HUES48 (cell line): ENCODE results near the gene AURKA.
A peak's percentile ranks its signal among the peaks of the same experiment; 100 is the strongest.
"Not testable (repeated sequence)": the region's sequence is repeated elsewhere in the genome, so short reads cannot be mapped to it uniquely, and the experiment has no call there.

Experiments
- H3K27ac ChIP-seq: one replicate; pipeline ENCODE4 v1.7.0; 2013; ENCODE audit warnings: low read depth, low read length, inconsistent platforms
- H3K27me3 ChIP-seq: 2 replicates; pipeline ENCODE4 v1.6.1; 2013; ENCODE audit warnings: mild to moderate bottlenecking, low read length; ENCODE audit not compliant: control insufficient read depth, insufficient read depth
- H3K36me3 ChIP-seq: 2 replicates; pipeline ENCODE4 v1.6.1; 2013; ENCODE audit warnings: low read length; ENCODE audit not compliant: control insufficient read depth, insufficient read depth
- H3K4me1 ChIP-seq: 2 replicates; pipeline ENCODE4 v1.6.1; 2013; ENCODE audit warnings: mild to moderate bottlenecking, low read length; ENCODE audit not compliant: control insufficient read depth, insufficient read depth
- H3K4me3 ChIP-seq: 2 replicates; pipeline ENCODE4 v1.5.1; 2013; ENCODE audit warnings: mild to moderate bottlenecking, low read depth, low read length
- H3K9ac ChIP-seq: 2 replicates; pipeline ENCODE4 v1.6.1; 2013; ENCODE audit warnings: mild to moderate bottlenecking, low read depth, low read length, moderate library complexity
- H3K9me3 ChIP-seq: 2 replicates; pipeline ENCODE4 v1.6.1; 2013; ENCODE audit warnings: low read length; ENCODE audit not compliant: control insufficient read depth, insufficient read depth

Gene AURKA

DNA sequence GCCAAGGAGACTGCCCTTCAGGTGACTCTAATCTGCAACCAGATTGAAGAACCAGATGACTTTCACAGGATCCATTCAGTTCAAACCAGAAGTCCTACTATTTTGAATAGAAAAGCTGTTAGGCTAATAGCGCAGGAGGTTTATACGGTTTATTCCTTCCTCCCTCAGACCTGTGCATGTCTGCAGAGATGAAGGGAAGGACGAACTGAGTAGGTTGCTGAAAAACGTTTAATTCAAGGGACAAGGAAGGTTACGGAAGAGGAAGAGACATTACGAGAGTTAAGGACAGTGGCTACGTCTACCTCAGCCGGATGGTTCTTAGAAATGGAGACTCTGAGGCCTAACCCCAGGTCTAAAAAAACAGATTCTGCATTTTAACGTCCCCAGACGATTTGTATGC, 978 bp downstream of the AURKA start:
- H3K4me1 ChIP-seq = peaks cover 10% of the 10 kb centered on the region
- H3K4me3 ChIP-seq = peak overlapping the region; percentile 87
- peaks cover 59% of the 10 kb centered on the region for H3K36me3 ChIP-seq
- H3K9ac ChIP-seq = peak overlapping the region; percentile 82
- no peak overlapping the region for H3K27ac ChIP-seq
- no peaks in the 10 kb centered on the region for H3K9me3 ChIP-seq
- H3K27me3 ChIP-seq = no peaks in the 10 kb centered on the region

DNA sequence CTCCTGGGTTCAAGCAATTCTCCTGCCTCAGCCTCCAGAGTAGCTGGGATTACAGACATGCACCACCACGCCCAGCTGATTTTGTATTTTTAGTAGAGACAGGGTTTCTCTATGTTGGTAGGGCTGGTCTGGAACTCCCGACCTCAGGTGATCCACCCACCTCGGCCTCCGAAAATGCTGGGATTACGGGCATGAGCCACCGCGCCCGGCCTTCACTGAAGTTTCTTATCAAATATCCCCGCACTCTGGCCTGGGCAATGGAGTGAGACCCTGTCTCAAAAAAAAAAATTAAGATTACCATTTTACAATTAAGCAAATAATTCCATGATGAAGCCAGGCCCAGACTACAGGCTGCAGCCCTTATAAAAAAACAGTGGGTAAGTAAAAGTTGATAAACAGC, 1.6 kb downstream of the AURKA start:
- H3K27ac ChIP-seq, H3K9ac ChIP-seq, H3K27me3 ChIP-seq, H3K9me3 ChIP-seq: not testable (repeated sequence)
- peak overlapping the region; percentile 87 for H3K4me3 ChIP-seq
- peaks cover 58% of the 10 kb centered on the region for H3K36me3 ChIP-seq
- peaks cover 10% of the 10 kb centered on the region for H3K4me1 ChIP-seq

DNA sequence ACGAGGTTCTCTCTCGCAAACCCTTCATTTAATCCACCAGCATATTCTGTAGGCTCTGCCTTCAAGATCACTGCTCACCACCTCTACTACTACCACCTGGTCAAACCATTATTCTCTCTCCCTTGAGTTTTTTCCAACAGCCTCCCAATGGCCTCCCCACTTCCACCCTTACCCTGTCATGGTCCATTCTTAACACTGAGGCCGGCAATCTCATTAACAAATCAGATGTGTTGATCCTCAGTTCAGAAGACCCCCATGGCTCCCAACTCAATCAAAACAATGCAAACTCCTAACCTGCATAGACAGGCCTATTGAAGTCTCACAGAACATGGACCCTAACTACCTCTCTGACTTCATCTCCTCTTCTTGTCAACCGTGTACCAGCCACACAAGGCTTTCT, 2.2 kb downstream of the AURKA start:
- peaks cover 10% of the 10 kb centered on the region for H3K4me1 ChIP-seq
- no peaks in the 10 kb centered on the region for H3K27me3 ChIP-seq
- H3K4me3 ChIP-seq = no peak overlapping the region
- no peak overlapping the region for H3K9ac ChIP-seq
- H3K27ac ChIP-seq = no peak overlapping the region
- peaks cover 58% of the 10 kb centered on the region for H3K36me3 ChIP-seq
- H3K9me3 ChIP-seq = no peaks in the 10 kb centered on the region

DNA sequence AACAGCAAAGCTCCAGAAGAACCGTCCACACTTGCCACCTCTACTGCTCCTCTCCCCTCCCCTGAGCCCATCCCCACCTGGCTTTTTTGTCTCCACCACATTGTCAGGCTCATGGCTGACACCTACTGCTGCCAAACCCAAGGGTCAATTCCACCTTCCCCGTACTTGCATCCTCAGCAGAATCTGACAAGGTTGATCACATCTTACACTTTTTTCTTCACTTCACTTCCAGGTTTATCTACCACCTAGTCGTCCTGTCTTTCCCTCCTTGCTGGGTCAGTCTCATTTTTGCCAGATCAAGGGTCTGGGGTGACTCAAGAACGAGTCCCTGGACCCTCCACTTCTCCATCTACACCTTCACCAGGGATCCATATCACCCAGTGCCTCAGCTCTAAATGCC, 3.1 kb downstream of the AURKA start:
- H3K4me3 ChIP-seq = no peak overlapping the region
- H3K36me3 ChIP-seq = peaks cover 66% of the 10 kb centered on the region
- H3K9ac ChIP-seq = no peak overlapping the region

DNA sequence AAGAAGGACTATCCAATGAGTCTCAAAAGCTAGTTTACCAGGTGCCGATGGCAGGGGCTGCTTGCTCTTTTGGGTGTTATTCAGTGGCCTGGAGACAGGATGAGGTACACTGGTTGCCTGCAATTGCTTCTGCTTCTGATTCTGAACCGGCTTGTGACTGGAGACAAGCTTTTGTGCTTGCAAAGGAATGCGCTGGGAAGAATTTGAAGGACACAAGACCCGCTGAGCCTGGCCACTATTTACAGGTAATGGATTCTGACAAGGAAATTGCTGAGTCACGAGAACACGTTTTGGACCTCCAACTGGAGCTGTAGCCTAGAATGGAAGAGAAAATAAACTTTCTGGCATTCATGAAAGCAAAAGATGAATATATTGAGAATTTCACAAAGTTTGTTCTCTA, 5.8 kb downstream of the AURKA start:
- peaks cover 91% of the 10 kb centered on the region for H3K36me3 ChIP-seq
- no peak overlapping the region for H3K27ac ChIP-seq
- no peaks in the 10 kb centered on the region for H3K9me3 ChIP-seq
- H3K27me3 ChIP-seq = no peaks in the 10 kb centered on the region
- no peak overlapping the region for H3K9ac ChIP-seq
- H3K4me1 ChIP-seq = peaks cover 7% of the 10 kb centered on the region
- H3K4me3 ChIP-seq = no peak overlapping the region

More for the DNA sequence above, 3.1 kb downstream of the AURKA start:
- H3K4me1 ChIP-seq = peaks cover 10% of the 10 kb centered on the region
- H3K9me3 ChIP-seq = no peaks in the 10 kb centered on the region
- no peaks in the 10 kb centered on the region for H3K27me3 ChIP-seq
- no peak overlapping the region for H3K27ac ChIP-seq

DNA sequence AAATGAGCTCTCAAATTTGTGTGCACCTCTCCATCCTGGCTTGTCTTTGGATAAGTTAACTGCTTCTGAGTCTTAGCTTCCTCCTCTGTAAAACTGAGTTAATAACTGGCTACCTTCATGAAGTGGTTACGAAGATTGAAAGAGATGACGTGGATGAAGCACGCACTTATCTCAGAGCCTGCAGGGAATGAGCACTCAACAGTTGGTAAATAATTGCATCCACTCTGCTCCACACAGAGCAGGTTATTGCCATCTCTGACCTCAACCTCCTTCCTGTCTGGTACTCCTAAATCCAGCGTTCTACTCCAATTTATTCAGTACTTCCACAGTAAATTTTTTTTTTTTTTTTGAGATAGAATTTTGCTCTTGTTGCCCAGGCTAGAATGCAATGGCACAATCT, 6.9 kb downstream of the AURKA start:
- no peaks in the 10 kb centered on the region; the same call in 1 of the 2 replicates for H3K4me1 ChIP-seq
- H3K4me3 ChIP-seq = no peak overlapping the region
- no peaks in the 10 kb centered on the region for H3K9me3 ChIP-seq
- H3K36me3 ChIP-seq = peaks cover 96% of the 10 kb centered on the region
- H3K27ac ChIP-seq = no peak overlapping the region
- no peaks in the 10 kb centered on the region for H3K27me3 ChIP-seq
- H3K9ac ChIP-seq = no peak overlapping the region

DNA sequence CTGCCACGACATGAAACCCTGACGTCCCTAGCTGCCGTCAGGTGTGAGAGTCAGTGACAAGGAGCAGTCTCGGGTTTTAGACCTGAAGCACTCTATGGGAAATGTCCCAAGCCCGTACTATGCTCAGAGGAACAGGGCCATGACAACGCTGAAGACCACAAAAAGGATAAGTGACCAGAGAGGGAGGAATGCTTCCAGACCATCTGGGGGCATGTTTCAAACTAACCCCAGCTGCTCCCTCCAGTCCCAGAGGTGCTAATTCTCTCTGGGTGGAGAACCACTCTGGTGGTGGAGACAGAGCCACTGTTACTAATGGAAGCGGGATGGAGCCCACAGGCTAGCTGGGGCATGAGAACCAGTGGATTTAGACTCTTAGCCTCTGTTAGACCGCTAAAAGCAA, 8.7 kb downstream of the AURKA start:
- Histone ChIP-seq H3K27me3 (no peaks in the 10 kb centered on the region), H3K36me3 (peaks cover 91% of the 10 kb centered on the region), H3K4me1 (no peaks in the 10 kb centered on the region; the same call in 1 of the 2 replicates), H3K9ac (no peak overlapping the region), H3K4me3 (no peak overlapping the region), H3K27ac (no peak overlapping the region), H3K9me3 (no peaks in the 10 kb centered on the region)

DNA sequence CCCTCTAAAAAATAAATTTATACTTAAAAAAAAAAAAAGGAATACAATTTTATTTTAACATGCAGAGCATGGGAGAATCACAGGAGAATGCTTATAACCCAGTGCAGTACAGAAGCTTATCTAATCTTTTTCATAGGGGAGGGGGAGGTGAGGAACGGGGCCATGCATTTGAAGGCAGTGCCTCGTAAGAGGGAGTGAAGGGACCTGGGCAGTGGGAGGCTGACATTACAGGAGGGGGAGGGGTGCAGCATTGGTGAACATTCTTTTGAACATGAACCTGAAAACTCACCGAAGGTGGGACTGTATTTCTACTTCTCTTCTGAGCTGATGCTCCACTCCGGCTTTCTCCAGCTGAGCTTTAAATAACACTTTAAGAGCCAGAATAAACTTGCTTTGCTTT, 9.3 kb downstream of the AURKA start:
- Histone ChIP-seq H3K4me1 (no peaks in the 10 kb centered on the region; the same call in 1 of the 2 replicates), H3K27ac (no peak overlapping the region), H3K36me3 (peaks cover 91% of the 10 kb centered on the region), H3K4me3 (no peak overlapping the region), H3K9ac (no peak overlapping the region), H3K27me3 (no peaks in the 10 kb centered on the region), H3K9me3 (no peaks in the 10 kb centered on the region)

DNA sequence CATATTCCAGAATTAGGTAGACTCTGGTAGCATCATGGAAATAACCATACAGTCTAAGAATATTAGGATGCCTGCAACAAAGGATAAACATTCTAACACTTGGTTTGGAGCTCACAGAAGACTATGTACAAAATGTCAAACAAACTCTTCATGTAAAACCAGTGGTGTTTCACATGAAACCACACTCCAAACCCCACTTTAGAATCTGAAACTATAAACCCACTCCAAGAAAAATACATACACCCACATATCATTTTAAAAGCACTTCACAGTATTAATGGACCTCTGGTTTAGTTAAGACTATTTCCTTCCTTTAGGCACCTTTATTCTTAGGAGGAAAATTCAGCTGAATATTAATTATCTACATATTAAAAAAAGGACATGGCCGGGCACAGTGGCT, 10.5 kb downstream of the AURKA start:
- Histone ChIP-seq H3K36me3 (peaks cover 90% of the 10 kb centered on the region), H3K27ac (no peak overlapping the region)

DNA sequence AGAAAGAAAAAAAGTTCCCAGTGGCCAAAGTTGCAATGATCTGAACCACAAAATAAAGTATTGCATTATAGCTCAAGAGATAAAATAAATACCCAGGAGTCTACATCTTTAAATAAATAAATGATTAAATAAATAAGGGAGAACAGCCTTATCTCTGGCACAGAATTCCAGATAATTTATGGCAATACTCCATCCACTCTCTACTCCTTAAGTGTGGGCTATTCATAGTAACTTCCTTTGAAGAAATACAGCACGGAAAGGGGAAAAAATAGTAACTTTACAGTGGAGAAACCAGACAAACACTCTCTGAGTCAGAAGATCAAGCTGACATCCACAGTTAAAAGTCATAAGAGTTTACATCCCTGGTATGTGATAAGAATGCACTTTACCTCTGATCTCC, 11.6 kb downstream of the AURKA start:
- no peaks in the 10 kb centered on the region; the same call in 1 of the 2 replicates for H3K4me1 ChIP-seq
- H3K9me3 ChIP-seq = no peaks in the 10 kb centered on the region
- peaks cover 91% of the 10 kb centered on the region for H3K36me3 ChIP-seq
- no peak overlapping the region for H3K4me3 ChIP-seq
- H3K9ac ChIP-seq = no peak overlapping the region
- no peak overlapping the region for H3K27ac ChIP-seq
- H3K27me3 ChIP-seq = no peaks in the 10 kb centered on the region

More for the DNA sequence above, 10.5 kb downstream of the AURKA start:
- Histone ChIP-seq H3K9ac (no peak overlapping the region), H3K4me1 (no peaks in the 10 kb centered on the region; the same call in 1 of the 2 replicates), H3K4me3 (no peak overlapping the region), H3K27me3 (no peaks in the 10 kb centered on the region), H3K9me3 (no peaks in the 10 kb centered on the region)

DNA sequence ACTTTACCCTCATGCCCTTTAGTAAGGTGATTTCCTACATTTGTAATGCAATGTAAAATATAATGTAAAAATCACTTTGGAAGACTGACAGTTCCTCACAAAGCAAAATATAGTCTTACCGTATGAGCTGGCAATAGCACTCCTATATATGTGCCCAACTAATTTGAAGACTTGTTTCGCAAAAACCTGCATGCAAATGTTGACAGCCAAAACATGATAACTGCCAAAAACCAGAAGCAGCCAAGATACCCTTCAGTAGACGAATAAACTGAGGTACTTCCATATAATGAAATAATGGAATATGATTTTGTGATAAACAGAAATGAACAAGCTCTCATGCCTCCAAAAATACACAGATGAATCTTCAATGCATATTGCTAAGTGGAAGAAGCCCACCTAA, 13.6 kb downstream of the AURKA start:
- H3K36me3 ChIP-seq = peaks cover 91% of the 10 kb centered on the region
- no peak overlapping the region for H3K27ac ChIP-seq
- H3K9ac ChIP-seq = no peak overlapping the region
- no peaks in the 10 kb centered on the region for H3K9me3 ChIP-seq
- H3K4me1 ChIP-seq = no peaks in the 10 kb centered on the region; the same call in 1 of the 2 replicates
- no peaks in the 10 kb centered on the region for H3K27me3 ChIP-seq
- H3K4me3 ChIP-seq = no peak overlapping the region

DNA sequence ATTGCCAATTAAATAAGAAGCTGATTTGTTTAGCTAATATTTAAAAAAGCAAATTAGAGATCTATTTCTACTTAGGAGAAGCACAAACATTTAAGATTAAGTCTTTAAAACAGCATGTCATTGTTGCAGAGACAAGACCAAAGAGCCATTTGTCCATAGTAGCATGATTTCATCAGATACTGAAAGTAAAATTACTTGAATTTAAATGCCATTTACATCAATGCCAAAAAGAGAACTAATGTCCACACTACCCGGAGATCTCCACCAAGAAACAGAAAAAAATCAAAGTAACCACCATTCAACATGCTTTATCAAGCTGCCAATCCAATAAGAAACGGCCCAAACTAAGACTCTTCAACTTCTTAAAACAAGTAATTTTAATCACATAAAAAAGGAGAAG, 15.7 kb downstream of the AURKA start:
- H3K27me3 ChIP-seq = no peaks in the 10 kb centered on the region

More for the DNA sequence above, 15.7 kb downstream of the AURKA start:
- Histone ChIP-seq H3K36me3 (peaks cover 93% of the 10 kb centered on the region), H3K4me1 (no peaks in the 10 kb centered on the region), H3K27ac (no peak overlapping the region), H3K9ac (no peak overlapping the region), H3K9me3 (no peaks in the 10 kb centered on the region), H3K4me3 (no peak overlapping the region)
